ENCODE measurements around the gene PTGFRN. TPM values are rescaled to one million over a fixed set of nuclear protein-coding genes. Genes with fewer than 3 reads are reported as not detected.

Gene PTGFRN
- total and polyA plus RNA-seq, 7 donors: 6.6 to 179 (median 77.3) TPM

GRCh38 chr1:116956378-116956777, 46.7 kb downstream of the PTGFRN start:
- DNase-seq: no peak
- WGBS, 2 donors: 95% methylated on average over 7 of the region's 7 CpGs
- no peaks in the 10 kb centered on the region for H3K27me3 ChIP-seq
- intact Hi-C loops (cut with DNase I): no loop called here
- no peak for TF ChIP-seq POLR2AphosphoS5 (IDR thresholded peaks at IDR 0.05)
- no peak for TF ChIP-seq EP300 (IDR thresholded peaks at IDR 0.05)
- TF ChIP-seq CTCF (IDR thresholded peaks at IDR 0.05): no peak
- TF ChIP-seq POLR2A (IDR thresholded peaks at IDR 0.05): no peak
- no peak overlapping the region for H3K4me3 ChIP-seq
- peaks cover 0 to 61% (median 28%) of the 10 kb centered on the region in 4 donors for H3K4me1 ChIP-seq
- peak overlapping the region in 1 of 4 donors; percentile 30 for H3K27ac ChIP-seq
- H3K36me3 ChIP-seq: peaks cover 0 to 12% (median 2%) of the 10 kb centered on the region in 4 donors
- no peaks in the 10 kb centered on the region for H3K9me3 ChIP-seq

DNA sequence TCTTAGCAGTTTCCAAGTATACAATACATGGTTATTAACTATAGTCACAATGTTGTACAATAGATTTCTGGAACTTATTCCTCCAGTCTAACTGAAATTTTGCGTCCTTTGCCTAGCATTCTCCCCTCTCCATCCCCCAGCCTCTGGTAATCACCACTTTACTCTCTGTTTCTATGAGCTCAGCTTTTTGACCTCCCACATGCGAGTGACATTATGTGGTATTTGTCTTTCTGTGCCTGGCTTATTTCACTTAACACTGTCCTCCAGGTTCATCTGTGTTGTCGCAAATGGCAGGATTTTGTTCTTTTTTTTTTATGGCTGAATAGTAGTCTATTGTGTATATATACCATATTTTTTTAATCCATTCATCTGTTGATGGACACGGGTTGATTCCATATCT, 47.9 kb downstream of the PTGFRN start:
- Histone ChIP-seq H3K4me1 (peaks cover 0 to 48% (median 19%) of the 10 kb centered on the region in 4 donors), H3K27me3 (no peaks in the 10 kb centered on the region), H3K4me3 (no peak overlapping the region), H3K27ac (peak overlapping the region in 1 of 4 donors; percentile 30), H3K36me3 (peaks cover 8 to 25% (median 13%) of the 10 kb centered on the region in 4 donors), H3K9me3 (no peaks in the 10 kb centered on the region)
- no peak for DNase-seq
- TF ChIP-seq EP300 (IDR thresholded peaks at IDR 0.05) (no peak), POLR2AphosphoS5 (IDR thresholded peaks at IDR 0.05) (no peak), POLR2A (IDR thresholded peaks at IDR 0.05) (no peak), CTCF (IDR thresholded peaks at IDR 0.05) (no peak)
- 92 to 94% methylated on average over 4 of the region's 4 CpGs for WGBS, 2 donors
- intact Hi-C loops (cut with DNase I): no loop called here

GRCh38 chr1:116958110-116958509, 48.4 kb downstream of the PTGFRN start:
- H3K4me1 ChIP-seq: peaks cover 0 to 44% (median 17%) of the 10 kb centered on the region in 4 donors
- DNase-seq: no peak
- no peaks in the 10 kb centered on the region for H3K27me3 ChIP-seq
- 90 to 92% methylated on average over 4 of the region's 4 CpGs for WGBS, 2 donors
- no peaks in the 10 kb centered on the region for H3K9me3 ChIP-seq
- peaks cover 8 to 30% (median 14%) of the 10 kb centered on the region in 4 donors for H3K36me3 ChIP-seq
- no peak overlapping the region for H3K4me3 ChIP-seq
- intact Hi-C loops (cut with DNase I): no loop called here
- TF ChIP-seq POLR2A (IDR thresholded peaks at IDR 0.05) (no peak), POLR2AphosphoS5 (IDR thresholded peaks at IDR 0.05) (no peak), EP300 (IDR thresholded peaks at IDR 0.05) (no peak), CTCF (IDR thresholded peaks at IDR 0.05) (no peak)
- no peak overlapping the region for H3K27ac ChIP-seq

- Histone ChIP-seq H3K4me3 (no peak overlapping the region), H3K4me1 (peaks cover 0 to 37% (median 16%) of the 10 kb centered on the region in 4 donors), H3K27ac (no peak overlapping the region), H3K9me3 (no peaks in the 10 kb centered on the region), H3K36me3 (peaks cover 8 to 38% (median 14%) of the 10 kb centered on the region in 4 donors), H3K27me3 (no peaks in the 10 kb centered on the region)
- 84 to 90% methylated on average over 2 of the region's 2 CpGs for WGBS, 2 donors
- intact Hi-C loops (cut with DNase I): no loop called here
- TF ChIP-seq EP300 (IDR thresholded peaks at IDR 0.05): no peak
- no peak for DNase-seq
Measured at GRCh38 chr1:116958977-116959376, 49.3 kb downstream of the PTGFRN start.

- Histone ChIP-seq H3K9me3 (no peaks in the 10 kb centered on the region), H3K4me1 (peaks cover 0 to 21% (median 11%) of the 10 kb centered on the region in 4 donors), H3K27me3 (no peaks in the 10 kb centered on the region), H3K4me3 (no peak overlapping the region), H3K27ac (no peak overlapping the region), H3K36me3 (peaks cover 8 to 55% (median 18%) of the 10 kb centered on the region in 4 donors)
- no peak for DNase-seq
- 95 to 96% methylated on average over 6 of the region's 6 CpGs for WGBS, 2 donors
- TF ChIP-seq CTCF (IDR thresholded peaks at IDR 0.05): no peak
- TF ChIP-seq EP300 (IDR thresholded peaks at IDR 0.05): no peak
- TF ChIP-seq POLR2A (IDR thresholded peaks at IDR 0.05): no peak
- no peak for TF ChIP-seq POLR2AphosphoS5 (IDR thresholded peaks at IDR 0.05)
- intact Hi-C loops (cut with DNase I): no loop called here
Measured at GRCh38 chr1:116961606-116962005, 51.9 kb downstream of the PTGFRN start.

Measured in sigmoid colon (tissue), 7 donors.